ENCODE results near the gene SLC16A4. TPM values are rescaled to one million over a fixed set of nuclear protein-coding genes. Genes with fewer than 3 reads are reported as not detected.

SLC16A4 gene
- total and polyA plus RNA-seq, 2 donors (not counting 1 experiment from before 2014, with no cell fraction given): 0.39 to 2.6 TPM

DNA sequence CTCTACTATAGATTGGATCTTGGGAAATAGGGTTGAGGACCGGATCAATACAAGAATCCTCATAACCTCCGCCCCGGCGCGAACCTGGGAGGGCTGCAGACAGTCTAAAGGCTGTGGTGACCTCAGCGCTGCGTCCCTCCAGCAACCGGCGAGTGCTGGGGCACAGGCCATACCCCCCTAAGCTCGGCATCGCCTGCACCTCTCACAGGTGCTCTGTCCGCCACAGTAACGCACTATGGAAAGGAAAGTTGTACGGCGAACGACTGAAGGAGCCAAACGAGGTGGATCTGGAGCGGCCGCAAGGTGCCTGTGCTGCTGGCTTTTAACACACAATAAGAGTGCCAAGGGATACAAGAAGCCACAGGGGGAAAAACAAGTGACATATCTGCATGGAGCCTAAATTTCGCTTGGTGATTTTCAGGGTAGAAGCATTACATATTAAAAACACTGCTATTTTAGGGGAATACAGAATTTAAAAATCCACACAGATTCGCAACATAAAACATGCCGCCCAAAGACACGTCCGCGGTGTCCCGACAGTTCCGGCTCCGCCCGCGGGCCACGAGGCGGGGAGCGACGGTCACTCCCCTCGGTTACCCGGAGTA lies 53.0 kb downstream of the SLC16A4 start:
- no peaks in the 10 kb centered on the region for H3K9me3 Mint-ChIP-seq (ENCODE audit: insufficient read depth)
- peaks cover 40% of the 10 kb centered on the region for H3K4me1 Mint-ChIP-seq
- H3K9me3 ChIP-seq (ENCODE audit: control extremely low read depth in 1 of 3, control insufficient read depth in 2 of 3, insufficient read depth in 1 of 3, low read length in 2 of 3): no peaks in the 10 kb centered on the region
- no peak overlapping the region for H3K4me3 Mint-ChIP-seq
- TF ChIP-seq, protein P1, sequence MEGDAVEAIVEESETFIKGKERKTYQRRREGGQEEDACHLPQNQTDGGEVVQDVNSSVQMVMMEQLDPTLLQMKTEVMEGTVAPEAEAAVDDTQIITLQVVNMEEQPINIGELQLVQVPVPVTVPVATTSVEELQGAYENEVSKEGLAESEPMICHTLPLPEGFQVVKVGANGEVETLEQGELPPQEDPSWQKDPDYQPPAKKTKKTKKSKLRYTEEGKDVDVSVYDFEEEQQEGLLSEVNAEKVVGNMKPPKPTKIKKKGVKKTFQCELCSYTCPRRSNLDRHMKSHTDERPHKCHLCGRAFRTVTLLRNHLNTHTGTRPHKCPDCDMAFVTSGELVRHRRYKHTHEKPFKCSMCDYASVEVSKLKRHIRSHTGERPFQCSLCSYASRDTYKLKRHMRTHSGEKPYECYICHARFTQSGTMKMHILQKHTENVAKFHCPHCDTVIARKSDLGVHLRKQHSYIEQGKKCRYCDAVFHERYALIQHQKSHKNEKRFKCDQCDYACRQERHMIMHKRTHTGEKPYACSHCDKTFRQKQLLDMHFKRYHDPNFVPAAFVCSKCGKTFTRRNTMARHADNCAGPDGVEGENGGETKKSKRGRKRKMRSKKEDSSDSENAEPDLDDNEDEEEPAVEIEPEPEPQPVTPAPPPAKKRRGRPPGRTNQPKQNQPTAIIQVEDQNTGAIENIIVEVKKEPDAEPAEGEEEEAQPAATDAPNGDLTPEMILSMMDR (IDR thresholded peaks at IDR 0.05): no peak
- no peak for TF ChIP-seq EZH2 (IDR thresholded peaks at IDR 0.05; ENCODE audit: borderline replicate concordance, insufficient read depth, low read depth, low read length, poor library complexity, severe bottlenecking)
- H3K4me1 ChIP-seq (ENCODE audit: control insufficient read depth in 2 of 2, insufficient read depth in 2 of 2, low read length in 2 of 2): peaks cover 32 to 36% of the 10 kb centered on the region in 2 donors
- no peaks in the 10 kb centered on the region for H3K27me3 ChIP-seq (replicated peaks in 1 of 4; ENCODE audit: control extremely low read depth in 1 of 4, control insufficient read depth in 3 of 4, insufficient read depth in 4 of 4, low read length in 3 of 4)
- ChIA-PET POLR2A (interaction anchor here (0.6 to 4.0 kb wide), 12 partner anchors 10 to 303 kb away, joined by 3 to 84 read pairs (median 8); partner anchors contain the start of genes KCNC4, LAMTOR5 and STRIP1), CTCF (interaction anchor here (0.8 to 11.8 kb wide), 29 partner anchors 9 to 353 kb away, joined by 3 to 257 read pairs (median 6); partner anchors contain the start of genes AHCYL1, KCNC4, LAMTOR5 and STRIP1)
- H4K20me1 ChIP-seq (ENCODE audit: control insufficient read depth, insufficient read depth, low read length, poor library complexity, severe bottlenecking): peaks cover 30% of the 10 kb centered on the region
- H3K9ac ChIP-seq (ENCODE audit: low read length): peak overlapping the region; percentile 88
- H3K36me3 ChIP-seq (replicated peaks in 1 of 2; ENCODE audit: control extremely low read depth in 1 of 2, control insufficient read depth in 1 of 2, extremely low read depth in 1 of 2, insufficient read depth in 2 of 2, low read length in 1 of 2): peaks cover 0 to 22% of the 10 kb centered on the region in 2 experiments
- H3K4me2 ChIP-seq (replicated peaks; ENCODE audit: low read depth, low read length, poor library complexity, severe bottlenecking): peak overlapping the region; percentile 73
- peak overlapping the region; percentile 95 to 97 for H3K27ac ChIP-seq (ENCODE audit: low read length in 2 of 2)
- peaks cover 49% of the 10 kb centered on the region for H3K79me2 ChIP-seq (ENCODE audit: control insufficient read depth, insufficient read depth, low read length)
- no peak for DNase-seq
- no peaks in the 10 kb centered on the region for H3K27me3 Mint-ChIP-seq
- peak overlapping the region; percentile 61 to 100 (median 98) for H3K4me3 ChIP-seq (ENCODE audit: control extremely low read depth in 1 of 5, extremely low read depth in 1 of 5, insufficient read depth in 1 of 5, low read depth in 2 of 5, low read length in 4 of 5)
- under 1% methylated on average over 36 of the region's 36 CpGs for WGBS (ENCODE audit: insufficient coverage)
- H3K27ac Mint-ChIP-seq: no peak overlapping the region
- no peak for ATAC-seq (ENCODE audit: low read depth)
- intact Hi-C loops (cut with micrococcal nuclease): loop anchor here (1.0 to 10.0 kb wide), 8 partner anchors 26 to 627 kb away; partner anchors contain the start of genes CD53, KCNC4 and LAMTOR5
- H2AFZ ChIP-seq (ENCODE audit: insufficient read depth, low read depth, low read length, poor library complexity, severe bottlenecking): peak overlapping the region; percentile 91
